Omental fat pad (tissue), 4 donors: ENCODE data around the gene TMEM63C. TPM values are rescaled to one million over a fixed set of nuclear protein-coding genes. Genes with fewer than 3 reads are reported as not detected.

Experiments used
- ATAC-seq: fragments of 150-250 bp; one replicate; pipeline ENCODE4 v1.9.1; 2016; ENCODE audit warnings: mild to moderate bottlenecking, moderate library complexity; ENCODE audit not compliant: low FRiP score
- DNase-seq: peaks from one replicate; pipeline ENCODE4 v3.0.0-alpha.2; 2019; ENCODE audit warnings: low spot score
- CTCF ChIP-seq, 3 donors: fragments of 450-650 bp; IDR thresholded peaks; one replicate each; pipeline ENCODE4 v1.5.1; 2016 to 2017; ENCODE audit warnings: antibody characterized with exemption in 3 of 3, mild to moderate bottlenecking in 3 of 3, moderate library complexity in 2 of 3
- total RNA-seq, 4 donors: library from RNA; depleted of rRNA; stranded (reverse); fragments of >200 nt; gene quantifications; one replicate each; pipeline ENCODE4 v1.1.0, GENCODE V29; 2016

Gene TMEM63C
- total RNA-seq, 4 donors from 2014 or later, result 0.13 TPM; not detected in 3

GRCh38 chr14:77273796-77274195 is 92.2 kb downstream of the TMEM63C start:
- ATAC-seq (no peak), DNase-seq (no peak)
- no peak for TF ChIP-seq CTCF (IDR thresholded peaks at IDR 0.05)

GRCh38 chr14:77275041-77275580 is 93.5 kb downstream of the TMEM63C start:
- DNase-seq, result no peak
- ATAC-seq, result no peak

GRCh38 chr14:77275601-77276017 is 94.0 kb downstream of the TMEM63C start:
- TF ChIP-seq CTCF (IDR thresholded peaks at IDR 0.05), result no peak
- DNase-seq, result no peak
- no peak for ATAC-seq

More at GRCh38 chr14:77275041-77275580, 93.5 kb downstream of the TMEM63C start:
- no peak for TF ChIP-seq CTCF (IDR thresholded peaks at IDR 0.05)

GRCh38 chr14:77276295-77276935 is 94.8 kb downstream of the TMEM63C start:
- TF ChIP-seq CTCF (IDR thresholded peaks at IDR 0.05), result no peak
- ATAC-seq (no peak), DNase-seq (no peak)

GRCh38 chr14:77276959-77277358 is 95.4 kb downstream of the TMEM63C start:
- TF ChIP-seq CTCF (IDR thresholded peaks at IDR 0.05), result no peak
- ATAC-seq (no peak), DNase-seq (no peak)

GRCh38 chr14:77278461-77279230 is 97.0 kb downstream of the TMEM63C start:
- ATAC-seq, result no peak
- TF ChIP-seq CTCF (IDR thresholded peaks at IDR 0.05), result no peak
- DNase-seq, result no peak
